DMS 273 (cell line): ENCODE results near the gene MED13L.
A peak's percentile ranks its signal among the peaks of the same experiment; 100 is the strongest.

Experiments used
- DNase-seq: peaks from one replicate; lab custom pipeline; 2025; ENCODE audit not compliant: unreplicated experiment; lab: John Stamatoyannopoulos, UW

Gene MED13L

GRCh38 chr12:116215023-116215422 is 62.5 kb downstream of the MED13L start:
- DNase-seq, result no peak

- no peak for DNase-seq
These were observed 63.5 kb downstream of the MED13L start for GRCh38 chr12:116213885-116214527.

- DNase-seq, result no peak
These were observed 64.5 kb downstream of the MED13L start for GRCh38 chr12:116213014-116213413.

- no peak for DNase-seq
These were observed 66.7 kb downstream of the MED13L start for GRCh38 chr12:116210762-116211161.

GRCh38 chr12:116210131-116210530 is 67.4 kb downstream of the MED13L start:
- DNase-seq, result no peak

- DNase-seq, result no peak
These were observed 68.0 kb downstream of the MED13L start for GRCh38 chr12:116209503-116209902.

- no peak for DNase-seq
These were observed 70.2 kb downstream of the MED13L start for GRCh38 chr12:116207274-116207673.

- DNase-seq, result no peak
These were observed 70.7 kb downstream of the MED13L start for GRCh38 chr12:116206828-116207227.

GRCh38 chr12:116204785-116205184 is 72.7 kb downstream of the MED13L start:
- no peak for DNase-seq

GRCh38 chr12:116204169-116204568 is 73.3 kb downstream of the MED13L start:
- DNase-seq, result no peak

- DNase-seq, result no peak
These were observed 74.6 kb downstream of the MED13L start for GRCh38 chr12:116202940-116203339.

- DNase-seq, result no peak
These were observed 75.1 kb downstream of the MED13L start for GRCh38 chr12:116202433-116202832.

- no peak for DNase-seq
These were observed 75.6 kb downstream of the MED13L start for GRCh38 chr12:116201908-116202307.

- DNase-seq, result no peak
These were observed 76.1 kb downstream of the MED13L start for GRCh38 chr12:116201359-116201758.

GRCh38 chr12:116200812-116201211 is 76.7 kb downstream of the MED13L start:
- DNase-seq, result no peak

- no peak for DNase-seq
These were observed 78.3 kb downstream of the MED13L start for GRCh38 chr12:116199160-116199706.

GRCh38 chr12:116196752-116197718 is 80.5 kb downstream of the MED13L start:
- DNase-seq, result peak; percentile 6

- DNase-seq, result no peak
These were observed 81.3 kb downstream of the MED13L start for GRCh38 chr12:116196226-116196625.

- DNase-seq, result no peak
These were observed 82.5 kb downstream of the MED13L start for GRCh38 chr12:116194935-116195431.

GRCh38 chr12:116189692-116190091 is 87.8 kb downstream of the MED13L start:
- DNase-seq, result no peak

- DNase-seq, result no peak
These were observed 88.9 kb downstream of the MED13L start for GRCh38 chr12:116188581-116188980.

- DNase-seq, result no peak
These were observed 90.4 kb downstream of the MED13L start for GRCh38 chr12:116187151-116187511.
